ENCODE measurements around the gene CEP43.

The CEP43 gene

DNA sequence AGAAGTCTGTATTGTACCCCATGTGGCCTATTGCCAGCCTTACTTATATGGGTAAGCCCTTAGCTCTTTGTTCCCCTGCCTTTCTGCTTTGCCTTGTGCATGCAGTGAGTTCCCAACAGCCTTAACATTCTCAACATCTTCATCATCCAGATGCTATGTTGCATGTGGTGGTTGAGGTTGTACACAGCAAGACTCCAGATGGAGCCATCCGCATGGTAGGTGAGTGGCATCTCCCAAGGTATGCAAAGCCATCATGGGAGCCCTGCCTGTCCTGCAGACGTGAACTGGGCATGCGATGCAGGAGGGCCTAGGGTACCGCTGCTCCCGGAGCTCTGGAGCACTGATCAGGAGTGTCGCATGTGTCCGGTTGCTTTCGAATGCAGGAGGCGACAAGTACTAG is 16.1 kb downstream of the CEP43 start:
- no peak for DNase-seq

DNA sequence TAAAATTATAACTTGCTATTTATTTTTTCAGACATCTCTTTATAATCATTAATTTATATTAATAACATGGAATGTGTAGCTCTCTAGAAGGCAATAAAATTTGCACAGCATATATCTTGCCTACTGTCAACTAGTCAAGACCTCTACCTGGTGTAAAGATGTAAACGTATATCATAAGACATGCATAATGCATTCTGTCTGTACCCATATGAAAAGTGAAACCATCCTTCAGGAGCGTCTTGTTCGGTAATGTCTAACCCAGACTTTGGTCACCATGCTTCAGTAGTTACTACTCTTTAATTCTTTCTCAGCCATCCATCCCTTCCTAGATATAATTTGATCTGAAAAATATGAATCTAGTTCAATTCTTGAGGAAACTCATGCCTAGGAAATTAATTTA is 21.0 kb downstream of the CEP43 start:
- DNase-seq = no peak

- no peak for DNase-seq
These were observed 28.1 kb downstream of the CEP43 start for GRCh38 chr6:167027308-167027707.

DNA sequence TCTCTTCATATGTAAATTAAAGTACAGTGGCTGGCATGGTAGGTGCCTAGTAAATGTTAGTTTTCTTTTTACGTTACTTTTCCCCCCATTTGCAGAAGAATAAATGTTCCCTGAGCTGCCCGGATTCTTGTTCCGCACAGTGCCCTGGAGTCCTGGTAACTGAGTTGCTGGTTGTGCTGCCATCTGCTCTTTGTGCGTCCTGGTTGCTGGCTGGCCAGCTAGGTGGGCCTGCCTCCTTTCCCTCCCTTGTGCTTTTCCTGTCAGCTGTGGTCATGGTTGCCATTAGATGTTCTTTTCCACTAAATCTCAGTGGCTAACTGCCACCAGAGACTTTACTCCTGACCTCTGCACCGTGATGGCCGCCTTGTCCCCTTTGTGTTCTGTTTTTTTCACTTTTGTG is 28.6 kb downstream of the CEP43 start:
- no peak for DNase-seq

DNA sequence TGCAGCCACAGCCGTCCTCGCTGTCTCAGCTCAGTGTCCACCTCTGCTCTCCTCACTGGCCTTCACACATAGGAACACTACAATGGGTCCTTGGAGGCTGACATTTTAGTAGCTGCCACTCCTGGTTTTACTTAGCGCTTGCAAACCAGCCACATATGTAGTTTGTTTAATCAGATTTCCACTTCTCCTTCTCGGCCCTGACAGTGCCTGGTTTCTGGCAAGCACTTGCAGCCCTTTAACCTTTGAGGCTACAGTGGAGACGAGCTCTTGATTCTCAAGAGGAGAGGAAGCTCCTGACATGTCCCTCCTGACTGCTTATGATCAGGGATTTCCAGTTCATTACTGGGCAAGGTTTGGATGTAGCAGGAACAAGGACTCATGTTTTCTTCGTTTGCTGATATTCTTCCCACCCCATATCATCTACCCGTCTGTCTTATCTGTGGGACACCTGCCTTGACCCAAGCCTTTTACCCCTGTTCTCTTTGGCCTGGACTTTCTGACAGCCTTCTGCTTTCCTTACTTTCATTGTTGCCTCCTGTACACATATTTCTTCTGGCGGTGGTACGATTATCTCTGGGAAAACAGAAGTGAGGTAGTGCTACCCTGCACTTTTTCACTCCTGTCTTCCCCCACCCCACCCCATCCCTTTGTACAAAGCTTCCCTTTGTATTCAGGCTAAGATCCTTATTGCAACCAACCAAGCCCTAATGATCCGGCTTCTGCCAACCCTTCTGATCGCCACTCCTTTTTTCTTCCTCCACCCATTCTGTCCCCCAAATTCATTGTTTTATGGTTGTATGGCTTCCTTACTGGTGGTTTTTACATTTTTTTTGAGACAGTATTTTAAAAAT is 31.2 kb downstream of the CEP43 start:
- no peak for DNase-seq

GRCh38 chr6:167031082-167031709 is 32.0 kb downstream of the CEP43 start:
- DNase-seq = no peak

- DNase-seq = no peak
These were observed 34.9 kb downstream of the CEP43 start for GRCh38 chr6:167034056-167034455.

- no peak for DNase-seq
These were observed 38.6 kb downstream of the CEP43 start for GRCh38 chr6:167037762-167038161.

DNA sequence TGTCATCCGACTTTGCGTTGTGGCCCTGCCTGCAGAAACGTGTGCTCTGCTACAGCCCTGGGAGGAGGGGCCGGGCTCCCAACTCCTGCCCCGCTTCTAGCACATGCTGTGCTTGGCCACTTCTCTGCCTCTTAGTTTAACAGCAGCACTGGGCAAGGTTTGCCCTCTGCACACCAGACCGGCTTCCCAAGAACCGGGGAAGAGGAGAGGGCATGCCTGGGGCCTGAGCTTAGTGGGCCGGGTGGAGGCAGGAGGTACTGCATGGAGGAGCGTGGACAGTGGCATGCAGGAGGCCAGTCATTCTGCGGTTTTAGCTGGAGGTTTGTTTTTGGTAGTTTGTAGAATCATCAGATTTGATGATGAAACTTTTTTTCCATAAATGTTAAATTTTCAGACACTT is 45.5 kb downstream of the CEP43 start:
- no peak for DNase-seq

- DNase-seq = no peak
These were observed 46.8 kb downstream of the CEP43 start for GRCh38 chr6:167045828-167046580.

DNA sequence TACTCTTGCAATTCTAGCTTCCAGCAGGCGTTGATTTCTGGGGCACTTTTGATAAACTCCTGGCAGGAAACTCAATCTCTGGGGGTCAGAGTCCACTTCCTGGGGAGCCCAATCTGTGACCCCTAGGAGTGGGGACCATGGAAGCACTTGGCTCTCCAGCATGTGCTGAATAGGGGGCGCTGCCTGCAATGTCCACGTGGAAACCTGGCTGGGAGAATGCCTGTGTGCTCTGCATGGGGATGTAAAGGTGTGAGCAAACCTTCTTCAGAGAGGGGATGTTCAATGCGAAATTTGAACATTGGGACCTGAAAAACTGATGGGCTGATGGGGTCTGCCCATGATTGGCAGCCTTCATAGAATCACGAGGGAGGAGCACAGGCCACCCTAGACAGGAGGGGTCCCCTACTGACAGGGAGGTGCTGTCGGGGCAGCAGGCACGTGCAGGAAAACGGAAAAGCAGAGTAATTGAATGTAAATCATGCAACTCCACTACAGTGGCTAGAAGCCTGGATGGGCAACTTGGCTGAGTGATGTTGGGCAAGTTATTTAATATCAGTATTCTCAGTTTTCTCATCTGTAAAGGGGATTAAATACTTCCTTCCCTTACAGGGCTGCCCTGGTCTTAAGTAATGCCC is 47.8 kb downstream of the CEP43 start:
- no peak for DNase-seq

GRCh38 chr6:167047554-167047953 is 48.4 kb downstream of the CEP43 start:
- no peak for DNase-seq

All from NCI-H526 treated with DMSO at 0.1 percent for 48 hours (cell line).